CD14-positive monocyte (primary cell): Measurements from ENCODE around the gene PTPRO. TPM values are rescaled to one million over a fixed set of nuclear protein-coding genes. Genes with fewer than 3 reads are reported as not detected.

Experiments used
- DNase-seq, 3 donors: peaks; one replicate each; pipeline ENCODE4 v3.0.0-alpha.2; 2011 to 2022
- H2AFZ ChIP-seq: 2 replicates; pipeline ENCODE4 v1.6.0; 2012; ENCODE audit warnings: mild to moderate bottlenecking, low read depth, low read length, inconsistent platforms; ENCODE audit not compliant: insufficient read depth, poor library complexity, severe bottlenecking
- H3K27ac ChIP-seq, 2 donors: 1 replicate in 1 of 2; 2 replicates in 1 of 2; pipeline ENCODE4 v1.5.1; 2012 to 2013; ENCODE audit warnings: low read length in 2 of 2, control low read depth in 1 of 2, inconsistent platforms in 1 of 2, low read depth in 1 of 2, mild to moderate bottlenecking in 1 of 2
- H3K27me3 ChIP-seq, 2 donors: one replicate each; pipeline versions ENCODE4 v1.6.0 to v1.6.1; 2011 to 2013; ENCODE audit warnings: low read length in 2 of 2; ENCODE audit not compliant: control insufficient read depth in 2 of 2, insufficient read depth in 2 of 2
- H3K36me3 ChIP-seq, 2 donors: replicated peaks in 1 of 2; 1 replicate in 1 of 2; 2 replicates in 1 of 2; pipeline versions ENCODE4 v1.5.1 to v1.6.1; 2012 to 2013; ENCODE audit warnings: low read length in 2 of 2, control low read depth in 1 of 2, inconsistent platforms in 1 of 2, mild to moderate bottlenecking in 1 of 2; ENCODE audit not compliant: insufficient read depth in 2 of 2, control insufficient read depth in 1 of 2
- H3K4me1 ChIP-seq, 2 donors: 1 replicate in 1 of 2; 2 replicates in 1 of 2; pipeline versions ENCODE4 v1.5.1 to v1.6.1; 2012 to 2013; ENCODE audit warnings: low read length in 2 of 2, control low read depth in 1 of 2, inconsistent platforms in 1 of 2, mild to moderate bottlenecking in 1 of 2, moderate library complexity in 1 of 2; ENCODE audit not compliant: insufficient read depth in 2 of 2, control insufficient read depth in 1 of 2
- H3K4me2 ChIP-seq: replicated peaks from 2 replicates; pipeline ENCODE3; 2012; ENCODE audit warnings: low read length, moderate library complexity, mild to moderate bottlenecking; ENCODE audit not compliant: poor library complexity, severe bottlenecking; ENCODE audit errors: extremely low read depth
- H3K4me3 ChIP-seq, 3 experiments: fragments of 200-600 bp in 1 of 3; sonication (generic) in 1 of 3; replicated peaks in 1 of 3; 1 replicate in 2 of 3; 2 replicates in 1 of 3; pipeline ENCODE4 v1.5.1; 2011 to 2013; ENCODE audit warnings: low read length in 3 of 3, mild to moderate bottlenecking in 3 of 3, control low read depth in 2 of 3, low read depth in 2 of 3, inconsistent platforms in 1 of 3, moderate library complexity in 1 of 3
- H3K79me2 ChIP-seq: 2 replicates; pipeline ENCODE4 v1.6.0; 2012; ENCODE audit warnings: mild to moderate bottlenecking, control low read depth, inconsistent platforms, low read length, moderate library complexity; ENCODE audit not compliant: insufficient read depth
- H3K9ac ChIP-seq: 2 replicates; pipeline ENCODE4 v1.6.0; 2017; ENCODE audit warnings: low read length, mild to moderate bottlenecking; ENCODE audit not compliant: insufficient read depth, poor library complexity, severe bottlenecking
- H3K9me3 ChIP-seq, 2 donors: replicated peaks in 1 of 2; 1 replicate in 1 of 2; 2 replicates in 1 of 2; pipeline versions ENCODE4 v1.5.1 to v1.6.1; 2012 to 2013; ENCODE audit warnings: low read length in 2 of 2, control low read depth in 1 of 2; ENCODE audit not compliant: control insufficient read depth in 1 of 2, insufficient read depth in 1 of 2
- H4K20me1 ChIP-seq: 2 replicates; pipeline ENCODE4 v1.6.0; 2012; ENCODE audit warnings: mild to moderate bottlenecking, low read length, control low read depth, moderate library complexity; ENCODE audit not compliant: insufficient read depth
- H3K27ac Mint-ChIP-seq, 7 donors: one replicate each; pipeline ENCODE4 v1.8.0; 2020; ENCODE audit warnings: mild to moderate bottlenecking in 7 of 7, mixed read lengths in 7 of 7, moderate library complexity in 6 of 7, inconsistent platforms in 2 of 7
- H3K27me3 Mint-ChIP-seq, 3 donors: one replicate each; pipeline ENCODE4 v1.8.0; 2021 to 2022; ENCODE audit warnings: low read depth in 3 of 3, mild to moderate bottlenecking in 3 of 3, mixed read lengths in 3 of 3, moderate library complexity in 3 of 3, inconsistent platforms in 1 of 3
- H3K36me3 Mint-ChIP-seq, 2 donors: one replicate each; pipeline ENCODE4 v1.8.0; 2020; ENCODE audit warnings: mixed read lengths in 2 of 2, inconsistent platforms in 1 of 2, mild to moderate bottlenecking in 1 of 2
- H3K4me1 Mint-ChIP-seq: one replicate; pipeline ENCODE4 v1.8.0; 2020; ENCODE audit warnings: mild to moderate bottlenecking, mixed read lengths
- H3K4me3 Mint-ChIP-seq, 2 donors: one replicate each; pipeline ENCODE4 v1.8.0; 2020; ENCODE audit warnings: mild to moderate bottlenecking in 2 of 2, mixed read lengths in 2 of 2, moderate library complexity in 1 of 2
- H3K9me3 Mint-ChIP-seq, 7 donors: one replicate each; pipeline ENCODE4 v1.8.0; 2020 to 2022; ENCODE audit warnings: mixed read lengths in 7 of 7, mild to moderate bottlenecking in 6 of 7, moderate library complexity in 6 of 7, inconsistent platforms in 2 of 7
- WGBS: methylation state at CpG from one replicate; pipeline ENCODE4 v1.1.5; 2013; ENCODE audit warnings: missing lambda C conversion rate; ENCODE audit not compliant: insufficient coverage; 5-methylcytosine and 5-hydroxymethylcytosine counted together
- intact Hi-C, 2 donors: fragments of 100-400 bp; cut with micrococcal nuclease; formaldehyde crosslinking; loops; one replicate each; pipeline versions ENCODE4 v1.15.0 to v1.15.1; 2023
- polyA plus RNA-seq, 3 donors: library from polyadenylated mRNA; depleted of rRNA in 1 of 3; unstranded in 2 of 3; stranded (reverse) in 1 of 3; fragments of 300-500 nt in 2 of 3; fragments of >200 nt in 1 of 3; fragmentation: Illumina TruSeq in 2 of 3; gene quantifications; 1 replicate in 2 of 3; 2 replicates in 1 of 3; pipeline ENCODE4 v1.2.3, GENCODE V29; 2012 to 2021
- TF ChIP-seq, protein P1 (sequence below): fragments of 200-600 bp; IDR thresholded peaks from one replicate; pipeline ENCODE4 v1.8.0; 2022; ENCODE audit warnings: antibody characterized with exemption, mild to moderate bottlenecking

PTPRO gene
- polyA plus RNA-seq, 3 donors, result 3.1 to 12.0 (median 4.7) TPM

- TF ChIP-seq, protein P1, sequence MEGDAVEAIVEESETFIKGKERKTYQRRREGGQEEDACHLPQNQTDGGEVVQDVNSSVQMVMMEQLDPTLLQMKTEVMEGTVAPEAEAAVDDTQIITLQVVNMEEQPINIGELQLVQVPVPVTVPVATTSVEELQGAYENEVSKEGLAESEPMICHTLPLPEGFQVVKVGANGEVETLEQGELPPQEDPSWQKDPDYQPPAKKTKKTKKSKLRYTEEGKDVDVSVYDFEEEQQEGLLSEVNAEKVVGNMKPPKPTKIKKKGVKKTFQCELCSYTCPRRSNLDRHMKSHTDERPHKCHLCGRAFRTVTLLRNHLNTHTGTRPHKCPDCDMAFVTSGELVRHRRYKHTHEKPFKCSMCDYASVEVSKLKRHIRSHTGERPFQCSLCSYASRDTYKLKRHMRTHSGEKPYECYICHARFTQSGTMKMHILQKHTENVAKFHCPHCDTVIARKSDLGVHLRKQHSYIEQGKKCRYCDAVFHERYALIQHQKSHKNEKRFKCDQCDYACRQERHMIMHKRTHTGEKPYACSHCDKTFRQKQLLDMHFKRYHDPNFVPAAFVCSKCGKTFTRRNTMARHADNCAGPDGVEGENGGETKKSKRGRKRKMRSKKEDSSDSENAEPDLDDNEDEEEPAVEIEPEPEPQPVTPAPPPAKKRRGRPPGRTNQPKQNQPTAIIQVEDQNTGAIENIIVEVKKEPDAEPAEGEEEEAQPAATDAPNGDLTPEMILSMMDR, result no peak
- Mint-ChIP-seq H3K9me3 (peaks cover 0 to 5% (median 0%) of the 10 kb centered on the region in 7 donors), H3K36me3 (no peaks in the 10 kb centered on the region), H3K27ac (no peak overlapping the region), H3K4me3 (no peak overlapping the region), H3K4me1 (no peaks in the 10 kb centered on the region), H3K27me3 (peaks cover 23 to 36% (median 32%) of the 10 kb centered on the region in 3 donors)
- WGBS, result no CpG with 5 or more reads among the region's 4 CpGs
- H3K27ac ChIP-seq, result no peak overlapping the region
- H2AFZ ChIP-seq, result no peak overlapping the region
- no peak overlapping the region for H3K4me2 ChIP-seq
- H3K79me2 ChIP-seq, result no peaks in the 10 kb centered on the region
- no peaks in the 10 kb centered on the region for H3K4me1 ChIP-seq
- H3K9me3 ChIP-seq, result peaks cover 0 to 9% of the 10 kb centered on the region in 2 donors
- no peaks in the 10 kb centered on the region for H4K20me1 ChIP-seq
- no peak overlapping the region for H3K9ac ChIP-seq
- no peak overlapping the region for H3K4me3 ChIP-seq
- no peaks in the 10 kb centered on the region for H3K36me3 ChIP-seq
- DNase-seq, result no peak
- peaks cover 28 to 36% of the 10 kb centered on the region in 2 donors for H3K27me3 ChIP-seq
- intact Hi-C loops, result no loop called here
Observed at GRCh38 chr12:15318841-15319240, 3.5 kb upstream of the PTPRO start.

DNA sequence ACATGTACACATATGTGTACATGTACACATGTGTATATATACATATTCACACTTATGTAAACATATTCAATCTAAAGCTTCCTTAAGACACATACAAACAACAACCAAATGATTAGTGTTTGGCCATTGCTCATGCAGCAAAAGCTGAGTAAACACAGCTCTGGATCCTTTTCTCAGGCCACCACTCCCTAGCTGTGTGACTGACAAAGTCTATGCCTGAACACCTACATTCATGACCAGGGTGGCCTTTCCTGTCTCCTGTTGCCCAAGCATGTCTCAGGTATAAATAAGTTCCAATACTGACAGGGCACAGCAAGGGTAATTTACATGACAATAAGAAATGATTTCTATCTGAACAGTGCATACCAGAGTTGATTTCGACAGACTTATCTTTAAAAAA lies 1.4 kb upstream of the PTPRO start:
- H3K9me3 Mint-ChIP-seq, result peaks cover 0 to 5% (median 0%) of the 10 kb centered on the region in 7 donors
- H3K4me3 Mint-ChIP-seq, result peak overlapping the region in 1 of 2 donors; percentile 58

More for the DNA sequence above, 1.4 kb upstream of the PTPRO start:
- Histone ChIP-seq H3K4me1 (no peaks in the 10 kb centered on the region), H3K4me2 (no peak overlapping the region), H3K27me3 (peaks cover 33 to 51% of the 10 kb centered on the region in 2 donors), H3K9ac (no peak overlapping the region), H2AFZ (no peak overlapping the region), H4K20me1 (no peaks in the 10 kb centered on the region), H3K36me3 (no peaks in the 10 kb centered on the region), H3K79me2 (no peaks in the 10 kb centered on the region), H3K9me3 (peaks cover 0 to 9% of the 10 kb centered on the region in 2 donors), H3K27ac (no peak overlapping the region), H3K4me3 (no peak overlapping the region)
- H3K4me1 Mint-ChIP-seq, result no peaks in the 10 kb centered on the region
- intact Hi-C loops, result no loop called here
- no peak overlapping the region for H3K27ac Mint-ChIP-seq
- WGBS, result no CpG with 5 or more reads among the region's 1 CpG
- peaks cover 27 to 51% (median 46%) of the 10 kb centered on the region in 3 donors for H3K27me3 Mint-ChIP-seq
- H3K36me3 Mint-ChIP-seq, result no peaks in the 10 kb centered on the region
- TF ChIP-seq, protein P1, result no peak
- no peak for DNase-seq
